SK-N-SH (cell line): ENCODE data around the gene KBTBD13. TPM values are rescaled to one million over a fixed set of nuclear protein-coding genes. Genes with fewer than 3 reads are reported as not detected.

ENCODE experiments used
- GABPA ChIP-seq: IDR thresholded peaks from 2 replicates; pipeline ENCODE4 v1.4.0; 2012; ENCODE audit warnings: low read depth, mild to moderate bottlenecking
- MXI1 ChIP-seq: IDR thresholded peaks from 2 replicates; pipeline ENCODE4 v1.6.1; 2012; ENCODE audit warnings: mild to moderate bottlenecking, low read depth, low read length, improper control_type of control experiment
- NFIC ChIP-seq: IDR thresholded peaks from 2 replicates; pipeline ENCODE4 v1.4.0; 2012; ENCODE audit warnings: borderline replicate concordance
- NRF1 ChIP-seq: IDR thresholded peaks from 2 replicates; pipeline ENCODE4 v1.6.1; 2012; ENCODE audit warnings: low read depth, mild to moderate bottlenecking, low read length
- PBX3 ChIP-seq: IDR thresholded peaks from 2 replicates; pipeline ENCODE4; 2012
- POLR2AphosphoS5 ChIP-seq: IDR thresholded peaks from 2 replicates; pipeline ENCODE4 v1.6.1; 2012; ENCODE audit warnings: low read depth, low read length
- RCOR1 ChIP-seq: fragments of 150-350 bp; IDR thresholded peaks from 2 replicates; pipeline ENCODE4 v1.6.1; 2017; ENCODE audit warnings: antibody characterized with exemption, low read length
- RFX5 ChIP-seq: IDR thresholded peaks from 2 replicates; pipeline ENCODE4 v1.6.1; 2012; ENCODE audit warnings: mild to moderate bottlenecking, improper control_type of control experiment, low read length
- SIN3A ChIP-seq: IDR thresholded peaks from 2 replicates; pipeline ENCODE4 v1.6.1; 2012; ENCODE audit warnings: low read depth, mild to moderate bottlenecking, low read length, moderate library complexity, borderline replicate concordance
- TEAD4 ChIP-seq: IDR thresholded peaks from 2 replicates; pipeline ENCODE4 v1.4.0; 2012; ENCODE audit warnings: mild to moderate bottlenecking, borderline replicate concordance; ENCODE audit not compliant: insufficient read depth
- polyA plus RNA-seq, 3 experiments: library from polyadenylated mRNA; depleted of rRNA; stranded (reverse); fragments of >200 nt; gene quantifications; 2 replicates each; pipeline ENCODE4 v1.2.3, GENCODE V29; 2012
- small RNA-seq, 7 experiments: library from RNA; depleted of rRNA; stranded (forward); fragments of <200 nt; gene quantifications; one replicate each; pipeline ENCODE3, GENCODE V24; 2012
- TF ChIP-seq, protein P1 (sequence below): IDR thresholded peaks from 2 replicates; pipeline ENCODE4 v1.6.1; 2012; ENCODE audit warnings: mild to moderate bottlenecking, low read depth, low read length, moderate library complexity

Gene KBTBD13
- polyA plus RNA-seq, 1 of the 3 experiments (the other 2 are of a cell fraction): not detected

- TF ChIP-seq RCOR1: no peak
- no peak for TF ChIP-seq GABPA
- TF ChIP-seq PBX3: no peak
- TF ChIP-seq NRF1: no peak
- TF ChIP-seq MXI1: no peak
- no peak for TF ChIP-seq POLR2AphosphoS5
- TF ChIP-seq NFIC: no peak
- no peak for TF ChIP-seq TEAD4
- TF ChIP-seq RFX5: no peak
- TF ChIP-seq, protein P1, sequence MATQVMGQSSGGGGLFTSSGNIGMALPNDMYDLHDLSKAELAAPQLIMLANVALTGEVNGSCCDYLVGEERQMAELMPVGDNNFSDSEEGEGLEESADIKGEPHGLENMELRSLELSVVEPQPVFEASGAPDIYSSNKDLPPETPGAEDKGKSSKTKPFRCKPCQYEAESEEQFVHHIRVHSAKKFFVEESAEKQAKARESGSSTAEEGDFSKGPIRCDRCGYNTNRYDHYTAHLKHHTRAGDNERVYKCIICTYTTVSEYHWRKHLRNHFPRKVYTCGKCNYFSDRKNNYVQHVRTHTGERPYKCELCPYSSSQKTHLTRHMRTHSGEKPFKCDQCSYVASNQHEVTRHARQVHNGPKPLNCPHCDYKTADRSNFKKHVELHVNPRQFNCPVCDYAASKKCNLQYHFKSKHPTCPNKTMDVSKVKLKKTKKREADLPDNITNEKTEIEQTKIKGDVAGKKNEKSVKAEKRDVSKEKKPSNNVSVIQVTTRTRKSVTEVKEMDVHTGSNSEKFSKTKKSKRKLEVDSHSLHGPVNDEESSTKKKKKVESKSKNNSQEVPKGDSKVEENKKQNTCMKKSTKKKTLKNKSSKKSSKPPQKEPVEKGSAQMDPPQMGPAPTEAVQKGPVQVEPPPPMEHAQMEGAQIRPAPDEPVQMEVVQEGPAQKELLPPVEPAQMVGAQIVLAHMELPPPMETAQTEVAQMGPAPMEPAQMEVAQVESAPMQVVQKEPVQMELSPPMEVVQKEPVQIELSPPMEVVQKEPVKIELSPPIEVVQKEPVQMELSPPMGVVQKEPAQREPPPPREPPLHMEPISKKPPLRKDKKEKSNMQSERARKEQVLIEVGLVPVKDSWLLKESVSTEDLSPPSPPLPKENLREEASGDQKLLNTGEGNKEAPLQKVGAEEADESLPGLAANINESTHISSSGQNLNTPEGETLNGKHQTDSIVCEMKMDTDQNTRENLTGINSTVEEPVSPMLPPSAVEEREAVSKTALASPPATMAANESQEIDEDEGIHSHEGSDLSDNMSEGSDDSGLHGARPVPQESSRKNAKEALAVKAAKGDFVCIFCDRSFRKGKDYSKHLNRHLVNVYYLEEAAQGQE: no peak
- no peak for TF ChIP-seq SIN3A
Observed at GRCh38 chr15:65115542-65115941, 39.0 kb downstream of the KBTBD13 start (continued).

Small RNA genes within 50 kb of the gene (small RNA-seq; reads per million reads assigned to genes)
- 0 reads per million in 7 experiments for gene AC013553.1

Other genes with a start within 250 kb of the KBTBD13 start
- gene PLEKHO2, start 234.8 kb upstream of the KBTBD13 start, polyA plus RNA-seq (2012; rRNA removed): 6.8 and 7.8 TPM in 2 replicates
- gene ANKDD1A, start 164.8 kb upstream of the KBTBD13 start, polyA plus RNA-seq (2012; rRNA removed): 7.2 and 8.6 TPM in 2 replicates
- 56.5 and 57.1 TPM in 2 replicates for gene SPG21, start 86.8 kb upstream of the KBTBD13 start, polyA plus RNA-seq (2012; rRNA removed)
- 12.1 and 12.7 TPM in 2 replicates for gene MTFMT, start 47.1 kb upstream of the KBTBD13 start, polyA plus RNA-seq (2012; rRNA removed)
- gene SLC51B, start 31.4 kb upstream of the KBTBD13 start, polyA plus RNA-seq (2012; rRNA removed): not detected in 2 replicates
- not detected in 2 replicates for gene RASL12, start 8.8 kb upstream of the KBTBD13 start, polyA plus RNA-seq (2012; rRNA removed)
- 1.8 and 1.9 TPM in 2 replicates for gene UBAP1L, start 38.5 kb downstream of the KBTBD13 start, polyA plus RNA-seq (2012; rRNA removed)
- 15.3 and 17.5 TPM in 2 replicates for gene PDCD7, start 57.1 kb downstream of the KBTBD13 start, polyA plus RNA-seq (2012; rRNA removed)
- gene CLPX, start 108.6 kb downstream of the KBTBD13 start, polyA plus RNA-seq (2012; rRNA removed): 12.9 and 17.3 TPM in 2 replicates
- 0.03 and 0.15 TPM in 2 replicates for gene CILP, start 134.7 kb downstream of the KBTBD13 start, polyA plus RNA-seq (2012; rRNA removed)
- 6.3 and 6.5 TPM in 2 replicates for gene PARP16, start 210.1 kb downstream of the KBTBD13 start, polyA plus RNA-seq (2012; rRNA removed)
- not detected in 2 replicates for gene RNU5A-1, start 219.3 kb downstream of the KBTBD13 start, polyA plus RNA-seq (2012; rRNA removed)
- gene RNU5B-1, start 227.9 kb downstream of the KBTBD13 start, polyA plus RNA-seq (2012; rRNA removed): not detected in 2 replicates